Measurements from ENCODE around the gene R3HDM1. TPM values are rescaled to one million over a fixed set of nuclear protein-coding genes. Genes with fewer than 3 reads are reported as not detected.

The R3HDM1 gene
- polyA plus RNA-seq, 1 experiment: 39.9 TPM

GRCh38 chr2:135741043-135741394 lies 209.7 kb downstream of the R3HDM1 start:
- no peak for TF ChIP-seq CTCF (IDR thresholded peaks at IDR 0.05; ENCODE audit: insufficient read depth, low read depth, low read length)
- Histone ChIP-seq H3K4me3 (ENCODE audit: low read depth, low read length) (no peak overlapping the region), H3K36me3 (ENCODE audit: control insufficient read depth, insufficient read depth, low read length) (no peaks in the 10 kb centered on the region), H3K27me3 (ENCODE audit: control insufficient read depth, insufficient read depth, low read length) (no peaks in the 10 kb centered on the region)
- ChIA-PET POLR2A (interaction anchor here (0.6 to 0.7 kb wide), 5 partner anchors 29 to 562 kb away, joined by 8 to 17 read pairs (median 9); no protein-coding TSS in a partner anchor), CTCF (interaction anchor here (0.7 to 1.7 kb wide), 7 partner anchors 9 to 41 kb away, joined by 3 to 4 read pairs (median 3); no protein-coding TSS in a partner anchor)
- no peak for DNase-seq (ENCODE audit: low read depth)

- ChIA-PET CTCF (interaction anchor here (0.9 to 1.7 kb wide), 5 partner anchors 9 to 40 kb away, joined by 3 to 4 read pairs (median 3); no protein-coding TSS in a partner anchor), POLR2A (interaction anchor here (0.6 to 0.7 kb wide), 5 partner anchors 29 to 562 kb away, joined by 8 to 17 read pairs (median 9); no protein-coding TSS in a partner anchor)
- Histone ChIP-seq H3K4me3 (ENCODE audit: low read depth, low read length) (peak within 1 kb of the TSS; percentile 87), H3K36me3 (ENCODE audit: control insufficient read depth, insufficient read depth, low read length) (no peaks in the 10 kb centered on the region), H3K27me3 (ENCODE audit: control insufficient read depth, insufficient read depth, low read length) (no peaks in the 10 kb centered on the region)
- peak; percentile 97 for DNase-seq (ENCODE audit: low read depth)
- peak; percentile 56 for TF ChIP-seq CTCF (IDR thresholded peaks at IDR 0.05; ENCODE audit: insufficient read depth, low read depth, low read length)
Observed at GRCh38 chr2:135741395-135742324, 210.4 kb downstream of the R3HDM1 start, which contains the start of gene UBXN4. TSS of gene UBXN4 (plus strand) at chr2:135741855. CDS start at chr2:135741930, 75 bp downstream.

- H3K27me3 ChIP-seq (ENCODE audit: control insufficient read depth, insufficient read depth, low read length): no peaks in the 10 kb centered on the region
- peak overlapping the region; percentile 87 for H3K4me3 ChIP-seq (ENCODE audit: low read depth, low read length)
- H3K36me3 ChIP-seq (ENCODE audit: control insufficient read depth, insufficient read depth, low read length): no peaks in the 10 kb centered on the region
- ChIA-PET POLR2A (interaction anchor here (0.6 kb wide), 2 partner anchors 11 to 524 kb away, joined by 3 to 6 read pairs; no protein-coding TSS in a partner anchor), CTCF (interaction anchor here (0.6 kb wide), 1 partner anchor 54 kb away, joined by 3 read pairs; no protein-coding TSS in a partner anchor)
- no peak for TF ChIP-seq CTCF (IDR thresholded peaks at IDR 0.05; ENCODE audit: insufficient read depth, low read depth, low read length)
- no peak for DNase-seq (ENCODE audit: low read depth)
Observed at GRCh38 chr2:135742325-135742757, 211.1 kb downstream of the R3HDM1 start.

- DNase-seq (ENCODE audit: low read depth): no peak
- Histone ChIP-seq H3K27me3 (ENCODE audit: control insufficient read depth, insufficient read depth, low read length) (no peaks in the 10 kb centered on the region), H3K36me3 (ENCODE audit: control insufficient read depth, insufficient read depth, low read length) (peaks cover under 1% of the 10 kb centered on the region; the same call in 1 of the 2 replicates), H3K4me3 (ENCODE audit: low read depth, low read length) (peak overlapping the region; percentile 87)
- TF ChIP-seq CTCF (IDR thresholded peaks at IDR 0.05; ENCODE audit: insufficient read depth, low read depth, low read length): no peak
- ChIA-PET POLR2A (no interaction called here), CTCF (interaction anchor here (1.1 to 1.4 kb wide), 3 partner anchors 14 to 170 kb away, joined by 3 to 4 read pairs (median 3); no protein-coding TSS in a partner anchor)
Observed at GRCh38 chr2:135743860-135744259, 212.6 kb downstream of the R3HDM1 start.
